ENCODE data around the gene RSPH4A.

DNA sequence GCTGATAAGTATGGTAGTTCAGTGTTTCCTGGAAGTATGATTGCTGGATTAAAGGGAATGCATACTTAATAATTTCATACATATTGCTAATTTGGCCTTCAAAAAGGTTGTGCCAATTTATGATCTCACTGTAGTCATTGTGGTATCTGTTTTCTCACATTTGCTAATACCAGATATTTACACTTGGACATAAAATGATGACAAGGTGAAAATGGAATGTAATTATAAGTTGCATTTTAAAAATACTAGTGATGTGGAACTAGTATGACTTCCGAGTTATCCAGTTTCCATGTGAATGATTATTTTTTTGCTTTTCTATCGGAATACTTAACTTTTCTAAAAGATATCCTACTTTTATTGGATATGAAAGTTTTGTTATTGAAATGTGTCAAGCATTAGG lies 29.5 kb upstream of the RSPH4A start:
- TF ChIP-seq, protein P1, sequence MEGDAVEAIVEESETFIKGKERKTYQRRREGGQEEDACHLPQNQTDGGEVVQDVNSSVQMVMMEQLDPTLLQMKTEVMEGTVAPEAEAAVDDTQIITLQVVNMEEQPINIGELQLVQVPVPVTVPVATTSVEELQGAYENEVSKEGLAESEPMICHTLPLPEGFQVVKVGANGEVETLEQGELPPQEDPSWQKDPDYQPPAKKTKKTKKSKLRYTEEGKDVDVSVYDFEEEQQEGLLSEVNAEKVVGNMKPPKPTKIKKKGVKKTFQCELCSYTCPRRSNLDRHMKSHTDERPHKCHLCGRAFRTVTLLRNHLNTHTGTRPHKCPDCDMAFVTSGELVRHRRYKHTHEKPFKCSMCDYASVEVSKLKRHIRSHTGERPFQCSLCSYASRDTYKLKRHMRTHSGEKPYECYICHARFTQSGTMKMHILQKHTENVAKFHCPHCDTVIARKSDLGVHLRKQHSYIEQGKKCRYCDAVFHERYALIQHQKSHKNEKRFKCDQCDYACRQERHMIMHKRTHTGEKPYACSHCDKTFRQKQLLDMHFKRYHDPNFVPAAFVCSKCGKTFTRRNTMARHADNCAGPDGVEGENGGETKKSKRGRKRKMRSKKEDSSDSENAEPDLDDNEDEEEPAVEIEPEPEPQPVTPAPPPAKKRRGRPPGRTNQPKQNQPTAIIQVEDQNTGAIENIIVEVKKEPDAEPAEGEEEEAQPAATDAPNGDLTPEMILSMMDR (IDR thresholded peaks at IDR 0.05) = no peak
- TF ChIP-seq POLR2A (IDR thresholded peaks at IDR 0.05; ENCODE audit: low read depth) (no peak), POLR2AphosphoS5 (IDR thresholded peaks at IDR 0.05) (no peak)
